Right renal cortex interstitium (tissue), 3 donors: ENCODE measurements around the gene CAMK1D. TPM values are rescaled to one million over a fixed set of nuclear protein-coding genes. Genes with fewer than 3 reads are reported as not detected.
"Not testable (repeated sequence)": the region's sequence is repeated elsewhere in the genome, so short reads cannot be mapped to it uniquely, and the experiment has no call there.

Experiments
- DNase-seq, 3 donors: peaks; one replicate each; pipeline ENCODE4 v3.0.0-alpha.2; 2013; ENCODE audit warnings: low read depth in 3 of 3, low spot score in 2 of 3
- polyA plus RNA-seq, 3 donors: library from polyadenylated mRNA; unstranded; fragments of 120-200 nt; gene quantifications; one replicate each; pipeline ENCODE4 v1.2.1, GENCODE V29; 2013; ENCODE audit not compliant: insufficient read length in 3 of 3

CAMK1D gene
- polyA plus RNA-seq = 10 to 100 TPM in 2 of 3 donors, 1 to 10 TPM in 1; 9.9 to 10.7 (median 10.4) TPM

- no peak for DNase-seq
These were observed at the start of gene CAMK1D for GRCh38 chr10:12348870-12349628. TSS of gene CAMK1D (plus strand) at chr10:12349547.

GRCh38 chr10:12301036-12301435 is 48.3 kb upstream of the CAMK1D start:
- not testable (repeated sequence) for DNase-seq

GRCh38 chr10:12308057-12308456 is 41.3 kb upstream of the CAMK1D start:
- no peak for DNase-seq

DNA sequence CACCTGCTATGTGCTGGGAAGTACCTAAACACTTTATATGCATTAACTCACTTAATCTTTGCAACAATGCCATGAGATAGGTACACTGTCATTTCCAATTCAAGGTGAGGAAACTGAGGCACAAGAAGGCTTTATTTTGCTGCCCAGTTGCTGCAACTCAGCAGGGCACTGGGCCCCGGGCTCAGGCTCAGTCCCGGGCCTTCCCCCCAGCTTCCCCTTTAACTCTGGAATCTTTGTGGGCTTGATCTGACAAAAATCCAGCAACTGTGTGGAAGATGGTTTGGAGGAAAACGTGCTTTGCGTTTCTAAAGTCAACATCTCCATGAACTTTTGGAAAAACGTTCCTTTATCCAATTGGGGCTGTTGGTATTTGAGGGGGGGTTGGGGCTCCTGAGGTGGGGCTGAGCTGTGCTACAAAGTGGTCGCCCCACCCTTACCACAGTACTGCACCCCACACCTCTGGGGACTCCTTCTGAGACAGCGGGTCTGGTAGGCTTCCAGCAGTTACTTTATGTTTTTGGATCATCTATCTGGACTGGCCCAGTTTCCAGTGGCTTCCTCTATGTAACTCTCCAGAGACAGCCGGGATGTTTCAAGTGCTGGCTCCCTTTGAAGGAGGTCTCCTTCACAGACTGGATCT is 40.5 kb upstream of the CAMK1D start:
- DNase-seq = no peak

DNA sequence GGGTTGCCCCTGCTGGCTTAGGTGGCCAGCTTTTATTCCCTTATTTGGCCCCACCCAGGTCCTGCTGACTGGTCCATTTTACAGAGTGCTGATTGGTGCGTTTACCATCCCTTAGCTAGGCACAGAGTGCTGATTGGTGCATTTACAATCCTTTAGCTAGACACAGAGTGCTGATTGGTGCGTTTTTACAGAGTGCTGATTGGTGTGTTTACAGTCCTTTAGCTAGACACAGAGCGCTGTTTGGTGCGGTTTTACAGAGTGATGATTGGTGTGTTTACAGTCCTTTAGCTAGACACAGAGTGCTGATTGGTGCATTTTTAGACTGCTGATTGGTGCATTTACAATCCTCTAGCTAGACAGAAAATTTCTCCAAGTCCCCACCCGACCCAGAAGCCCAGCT is 39.6 kb upstream of the CAMK1D start:
- not testable (repeated sequence) for DNase-seq

GRCh38 chr10:12314836-12315235 is 34.5 kb upstream of the CAMK1D start:
- no peak for DNase-seq

GRCh38 chr10:12319076-12319475 is 30.3 kb upstream of the CAMK1D start:
- DNase-seq = no peak

DNA sequence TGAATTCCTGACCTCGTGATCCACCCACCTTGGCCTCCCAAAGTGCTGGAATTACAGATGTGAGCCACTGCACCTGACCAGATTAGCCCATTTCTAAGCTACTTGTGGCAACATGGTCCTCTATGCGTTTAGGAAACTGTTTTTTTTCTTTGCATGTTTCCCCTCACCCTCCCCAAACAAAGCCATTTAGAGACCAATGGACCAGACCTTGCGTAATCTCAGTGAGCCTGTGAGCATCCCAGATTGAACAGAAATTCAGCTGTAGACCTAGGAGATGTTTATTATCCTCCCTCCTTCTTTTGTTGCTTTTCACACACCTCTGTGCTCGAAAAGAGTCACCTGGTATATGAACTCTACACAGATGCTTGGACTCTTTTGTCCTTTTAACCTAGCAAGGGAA is 28.5 kb upstream of the CAMK1D start:
- DNase-seq = no peak

DNA sequence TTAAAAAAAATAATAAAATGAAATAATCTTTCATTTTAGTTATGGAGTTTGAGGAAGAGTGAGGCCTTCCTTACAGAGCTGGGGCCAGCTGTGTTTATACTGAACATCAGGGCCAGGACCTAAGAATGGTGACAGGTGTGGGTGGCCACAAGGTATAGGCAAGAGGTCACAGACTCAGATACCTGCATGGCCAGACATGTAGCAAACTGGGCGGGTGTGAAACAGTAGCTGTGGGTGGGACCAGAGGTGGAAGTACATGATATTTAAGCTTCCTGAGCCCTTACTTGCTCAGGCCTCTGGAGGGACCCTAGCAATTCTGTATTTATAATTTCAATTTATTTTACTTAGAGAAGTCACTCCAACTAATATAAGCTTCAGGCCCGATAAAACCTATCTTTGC is 27.7 kb upstream of the CAMK1D start:
- no peak for DNase-seq

GRCh38 chr10:12322583-12323131 is 26.7 kb upstream of the CAMK1D start:
- no peak for DNase-seq

GRCh38 chr10:12324530-12324929 is 24.8 kb upstream of the CAMK1D start:
- no peak for DNase-seq

DNA sequence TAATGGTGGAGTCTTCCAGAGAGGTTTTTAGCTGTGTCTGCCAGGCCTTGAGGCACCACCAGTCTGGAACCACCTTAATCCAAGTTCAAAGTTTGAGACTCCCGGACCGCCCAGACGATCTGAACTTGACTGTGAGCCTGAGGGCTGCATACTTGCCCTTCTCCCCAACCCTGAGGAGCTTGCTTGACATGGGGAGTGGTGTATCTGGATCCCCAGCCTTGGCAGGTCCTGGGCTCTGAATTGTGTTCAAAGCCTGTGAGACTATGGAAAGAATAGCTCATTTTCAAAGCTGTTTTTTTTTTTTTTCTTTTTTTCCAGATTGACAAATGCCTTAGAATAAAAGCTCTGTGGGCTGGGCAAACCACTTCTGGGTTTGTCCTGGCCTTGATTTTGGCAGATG is 22.3 kb upstream of the CAMK1D start:
- no peak for DNase-seq

GRCh38 chr10:12327476-12327875 is 21.9 kb upstream of the CAMK1D start:
- no peak for DNase-seq

DNA sequence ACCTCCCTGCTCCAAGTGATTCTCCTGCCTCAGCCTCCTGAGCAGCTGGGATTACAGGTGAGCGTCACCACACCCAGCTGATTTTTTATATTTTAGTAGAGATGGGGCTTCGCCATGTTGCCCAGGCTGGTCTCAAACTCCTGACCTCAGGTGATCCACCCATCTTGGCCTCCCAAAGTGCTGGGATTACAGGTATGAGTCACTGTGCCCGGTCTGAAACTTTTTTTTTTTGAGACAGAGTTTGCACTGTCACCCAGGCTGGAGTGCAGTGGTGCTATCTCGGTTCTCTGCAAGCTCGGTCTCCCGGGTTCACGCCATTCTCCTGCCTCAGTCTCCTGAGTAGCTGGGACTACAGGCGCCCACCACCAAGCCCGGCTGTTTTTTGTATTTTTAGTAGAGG is 21.0 kb upstream of the CAMK1D start:
- not testable (repeated sequence) for DNase-seq

DNA sequence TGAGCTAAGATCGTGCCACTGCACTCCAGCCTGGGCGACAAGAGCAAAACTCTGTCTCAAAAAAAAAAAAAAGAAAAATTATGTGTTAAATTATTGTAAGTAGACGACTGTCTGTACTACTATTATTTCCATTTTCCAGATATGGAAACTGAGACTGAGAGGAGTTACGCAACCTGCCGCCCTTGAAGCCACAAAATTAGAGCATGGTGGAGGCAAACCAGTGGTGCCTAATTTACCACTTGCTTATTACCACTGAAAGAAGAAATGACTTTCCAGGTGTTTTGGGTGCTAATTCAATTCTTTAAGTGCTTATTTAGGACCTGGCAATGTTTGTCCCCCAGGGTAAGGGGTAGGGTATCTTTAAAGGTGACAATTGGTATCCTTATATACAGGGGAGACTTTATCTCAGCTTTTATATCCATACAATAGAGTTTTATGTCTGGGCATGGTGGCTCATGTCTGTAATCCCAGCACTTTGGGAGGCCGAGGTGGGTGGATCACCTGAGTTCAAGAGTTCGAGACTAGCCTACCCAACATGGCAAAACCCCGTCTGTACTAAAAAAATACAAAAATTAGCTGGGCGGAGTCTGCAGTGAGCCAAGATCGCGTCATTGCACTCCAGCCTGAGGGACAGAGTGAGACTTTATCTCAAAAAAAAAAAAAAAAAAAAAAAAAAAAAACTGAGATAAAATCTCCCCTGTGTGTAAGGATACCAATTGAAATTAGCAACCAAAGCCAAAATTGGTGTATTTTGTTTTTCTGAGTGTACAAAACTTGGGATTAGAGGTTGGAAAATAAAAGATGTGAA is 16.6 kb upstream of the CAMK1D start:
- no peak for DNase-seq

DNA sequence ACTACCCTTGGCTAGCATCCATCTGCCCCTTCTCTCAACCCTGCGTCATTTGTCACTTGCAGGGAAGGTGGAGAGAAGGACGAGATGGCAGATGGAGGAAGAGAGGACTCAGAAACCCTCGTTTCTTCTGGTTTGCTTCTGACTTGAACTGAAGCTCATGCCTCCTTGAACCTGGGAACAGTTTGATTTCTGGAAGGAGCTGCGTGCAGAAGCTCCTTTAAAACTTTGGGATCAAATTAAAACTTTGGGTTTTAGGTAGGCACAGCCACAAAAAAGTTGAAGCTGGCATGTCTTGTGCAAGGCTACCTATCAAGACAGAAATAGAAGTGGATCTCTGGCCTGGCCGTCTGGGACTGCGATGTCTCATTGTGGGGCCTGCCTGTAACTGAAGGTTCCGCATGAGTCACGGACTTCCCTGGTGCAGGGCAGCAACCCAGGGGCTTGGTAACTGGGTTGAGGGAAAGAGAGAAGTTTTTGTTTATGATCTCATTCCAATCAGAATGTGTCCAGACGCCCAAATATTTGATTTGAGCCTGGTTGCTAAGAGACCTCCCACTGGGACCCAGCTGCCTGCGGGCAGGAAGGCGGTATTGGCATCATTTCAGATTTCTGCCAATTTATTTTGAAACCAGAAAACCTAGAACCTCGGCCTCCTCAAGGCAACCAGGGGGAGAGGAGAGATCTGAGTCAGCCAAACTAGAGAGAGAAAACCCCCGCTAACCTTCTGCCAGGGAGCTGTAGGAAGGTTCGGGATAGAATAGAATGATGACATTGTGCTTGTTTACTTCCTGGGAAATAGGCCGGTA is 15.8 kb upstream of the CAMK1D start:
- DNase-seq = no peak

GRCh38 chr10:12334186-12334530 is 15.2 kb upstream of the CAMK1D start:
- DNase-seq = no peak

- not testable (repeated sequence) for DNase-seq
These were observed 14.2 kb upstream of the CAMK1D start for GRCh38 chr10:12335169-12335568.

DNA sequence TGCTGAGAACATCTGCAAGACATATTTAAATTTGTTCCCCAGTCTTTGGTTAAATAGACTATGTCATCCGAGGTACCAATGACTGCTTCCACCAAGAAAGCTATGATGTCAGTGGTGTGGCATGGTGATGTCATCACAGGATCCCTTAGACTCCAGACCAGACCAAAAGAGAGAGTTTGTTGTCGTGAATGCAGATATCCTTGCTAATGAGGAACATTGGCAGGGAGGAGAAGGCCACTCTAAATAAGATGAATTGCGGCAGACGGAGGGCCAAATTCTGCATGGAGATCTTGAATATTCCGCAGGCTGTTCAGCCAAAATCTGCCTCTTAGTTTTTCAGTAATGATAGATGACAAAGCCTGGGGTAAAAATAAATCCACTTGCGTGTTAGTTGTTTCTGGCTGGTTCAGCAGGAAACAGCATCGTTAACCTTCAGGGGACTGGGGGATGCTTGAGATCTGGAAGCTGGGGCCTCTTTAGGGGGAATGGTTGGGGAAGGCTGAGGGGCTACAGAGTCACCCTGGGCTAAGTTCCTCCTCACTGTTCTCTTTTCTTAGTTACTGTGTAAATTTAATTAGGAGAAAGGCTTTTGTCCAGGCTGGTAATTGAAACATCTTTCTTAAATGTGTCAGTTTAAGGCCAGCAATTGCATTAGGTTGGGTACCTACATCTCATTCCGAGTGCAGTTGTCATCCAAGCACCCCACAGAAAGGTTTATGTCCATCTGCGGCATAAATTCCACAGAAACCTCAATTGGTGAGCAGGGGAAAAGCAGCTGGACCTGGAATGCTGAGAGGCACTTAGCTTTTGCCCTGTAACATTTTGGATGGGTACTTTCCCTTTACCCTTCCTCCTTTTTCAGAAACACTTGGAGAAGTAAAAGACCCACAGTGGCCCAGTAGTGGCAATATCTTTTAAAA is 11.6 kb upstream of the CAMK1D start:
- DNase-seq = no peak
